ENCODE measurements around the gene KLHL28. TPM values are rescaled to one million over a fixed set of nuclear protein-coding genes. Genes with fewer than 3 reads are reported as not detected.

Gene KLHL28
- polyA plus RNA-seq, 3 donors, result 1.9 to 2.7 (median 2.5) TPM

Other genes with a start within 250 kb of the KLHL28 start
- 10 to 100 TPM in 1 of 3 donors, 1 to 10 TPM in 2; 3.8 to 11.0 (median 4.6) TPM for gene TOGARAM1, start 243 bp upstream of the KLHL28 start, polyA plus RNA-seq
- gene PRPF39, start 122.2 kb upstream of the KLHL28 start, polyA plus RNA-seq, result 10 to 100 TPM; 11.6 to 14.5 (median 12.5) TPM
- gene FKBP3, start 172.5 kb upstream of the KLHL28 start, polyA plus RNA-seq, result 10 to 100 TPM; 24.2 to 89.0 (median 47.8) TPM
- 1 to 10 TPM in 2 of 3 donors, under 1 TPM in 1; 0.91 to 1.5 (median 1.0) TPM for gene FANCM, start 174.0 kb upstream of the KLHL28 start, polyA plus RNA-seq